AML-193 (cell line): ENCODE measurements around the gene MUC6.

Experiments used
- DNase-seq, 2 experiments: peaks; one replicate each; lab custom pipeline; 2025; lab: John Stamatoyannopoulos, UW

MUC6 gene, protein sequence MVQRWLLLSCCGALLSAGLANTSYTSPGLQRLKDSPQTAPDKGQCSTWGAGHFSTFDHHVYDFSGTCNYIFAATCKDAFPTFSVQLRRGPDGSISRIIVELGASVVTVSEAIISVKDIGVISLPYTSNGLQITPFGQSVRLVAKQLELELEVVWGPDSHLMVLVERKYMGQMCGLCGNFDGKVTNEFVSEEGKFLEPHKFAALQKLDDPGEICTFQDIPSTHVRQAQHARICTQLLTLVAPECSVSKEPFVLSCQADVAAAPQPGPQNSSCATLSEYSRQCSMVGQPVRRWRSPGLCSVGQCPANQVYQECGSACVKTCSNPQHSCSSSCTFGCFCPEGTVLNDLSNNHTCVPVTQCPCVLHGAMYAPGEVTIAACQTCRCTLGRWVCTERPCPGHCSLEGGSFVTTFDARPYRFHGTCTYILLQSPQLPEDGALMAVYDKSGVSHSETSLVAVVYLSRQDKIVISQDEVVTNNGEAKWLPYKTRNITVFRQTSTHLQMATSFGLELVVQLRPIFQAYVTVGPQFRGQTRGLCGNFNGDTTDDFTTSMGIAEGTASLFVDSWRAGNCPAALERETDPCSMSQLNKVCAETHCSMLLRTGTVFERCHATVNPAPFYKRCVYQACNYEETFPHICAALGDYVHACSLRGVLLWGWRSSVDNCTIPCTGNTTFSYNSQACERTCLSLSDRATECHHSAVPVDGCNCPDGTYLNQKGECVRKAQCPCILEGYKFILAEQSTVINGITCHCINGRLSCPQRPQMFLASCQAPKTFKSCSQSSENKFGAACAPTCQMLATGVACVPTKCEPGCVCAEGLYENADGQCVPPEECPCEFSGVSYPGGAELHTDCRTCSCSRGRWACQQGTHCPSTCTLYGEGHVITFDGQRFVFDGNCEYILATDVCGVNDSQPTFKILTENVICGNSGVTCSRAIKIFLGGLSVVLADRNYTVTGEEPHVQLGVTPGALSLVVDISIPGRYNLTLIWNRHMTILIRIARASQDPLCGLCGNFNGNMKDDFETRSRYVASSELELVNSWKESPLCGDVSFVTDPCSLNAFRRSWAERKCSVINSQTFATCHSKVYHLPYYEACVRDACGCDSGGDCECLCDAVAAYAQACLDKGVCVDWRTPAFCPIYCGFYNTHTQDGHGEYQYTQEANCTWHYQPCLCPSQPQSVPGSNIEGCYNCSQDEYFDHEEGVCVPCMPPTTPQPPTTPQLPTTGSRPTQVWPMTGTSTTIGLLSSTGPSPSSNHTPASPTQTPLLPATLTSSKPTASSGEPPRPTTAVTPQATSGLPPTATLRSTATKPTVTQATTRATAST (N-terminal part only)

DNA sequence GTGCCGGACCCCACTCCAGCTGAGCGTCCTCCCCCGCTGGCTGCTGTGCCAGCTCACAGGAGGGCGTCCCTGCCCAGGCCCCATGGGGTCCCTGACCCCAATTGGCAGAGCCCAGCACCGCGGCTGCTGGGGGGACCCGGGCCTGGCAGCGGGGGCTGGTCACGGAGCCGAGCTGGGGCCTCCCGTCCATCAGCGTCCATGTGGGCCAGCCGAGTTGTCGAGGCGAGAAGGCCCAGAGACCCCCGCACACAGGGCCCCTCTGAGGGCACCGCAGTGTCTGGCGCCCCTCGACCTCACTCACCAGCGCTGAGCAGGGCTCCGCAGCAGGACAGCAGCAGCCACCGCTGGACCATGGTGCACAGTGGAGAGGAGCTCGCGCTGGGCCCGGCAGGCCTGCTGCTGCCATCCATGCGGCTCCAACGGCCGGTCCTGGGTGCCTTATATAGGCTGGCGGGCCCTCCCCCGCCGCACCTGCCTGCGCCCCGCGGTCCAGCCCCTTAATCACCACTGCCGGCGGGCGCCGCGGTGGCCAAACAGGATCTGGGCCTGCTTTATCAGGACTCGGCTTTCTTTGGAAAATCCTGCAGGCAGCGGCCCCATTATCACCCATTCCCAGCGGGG, at the start of gene MUC6:
MUC6 (minus strand) TSS at position 416 of the 621 bp plus-strand sequence; CDS start at position 353, 63 bp downstream.
- DNase-seq: no peak

DNA sequence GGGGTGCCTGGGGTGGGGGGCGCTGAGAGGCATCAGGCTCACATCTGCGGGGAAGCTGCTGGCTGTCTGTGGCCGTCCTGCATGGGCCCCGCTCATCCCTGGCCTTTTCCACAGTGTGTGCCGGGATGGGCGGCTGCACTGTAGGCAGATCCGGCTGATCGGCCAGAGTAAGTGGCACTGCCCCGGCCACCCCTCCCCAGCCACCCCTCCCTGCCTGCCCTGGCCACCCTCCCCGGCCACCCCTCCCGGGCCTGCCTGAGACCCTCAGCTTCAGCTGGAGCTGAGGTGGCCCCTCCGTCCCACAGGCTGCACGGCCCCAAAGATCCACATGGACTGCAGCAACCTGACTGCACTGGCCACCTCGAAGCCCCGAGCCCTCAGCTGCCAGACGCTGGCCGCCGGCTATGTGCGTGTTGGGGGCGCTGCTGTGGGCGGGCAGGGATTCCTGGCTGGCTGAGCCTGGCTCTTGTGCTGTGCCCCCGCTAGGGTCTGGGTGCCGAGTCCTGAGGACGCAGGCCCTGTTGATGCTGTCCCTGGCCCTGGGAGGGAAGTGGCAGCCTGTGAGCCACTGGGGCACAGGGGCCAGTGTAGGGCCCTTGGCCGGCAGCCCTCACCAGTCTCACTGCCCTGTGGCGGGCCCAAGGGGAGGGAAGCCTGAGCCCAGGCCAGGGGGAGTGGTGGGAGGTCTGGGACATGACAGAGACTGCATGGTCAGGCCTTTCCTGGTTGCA, 49.1 kb upstream of the MUC6 start:
- no peak for DNase-seq

DNA sequence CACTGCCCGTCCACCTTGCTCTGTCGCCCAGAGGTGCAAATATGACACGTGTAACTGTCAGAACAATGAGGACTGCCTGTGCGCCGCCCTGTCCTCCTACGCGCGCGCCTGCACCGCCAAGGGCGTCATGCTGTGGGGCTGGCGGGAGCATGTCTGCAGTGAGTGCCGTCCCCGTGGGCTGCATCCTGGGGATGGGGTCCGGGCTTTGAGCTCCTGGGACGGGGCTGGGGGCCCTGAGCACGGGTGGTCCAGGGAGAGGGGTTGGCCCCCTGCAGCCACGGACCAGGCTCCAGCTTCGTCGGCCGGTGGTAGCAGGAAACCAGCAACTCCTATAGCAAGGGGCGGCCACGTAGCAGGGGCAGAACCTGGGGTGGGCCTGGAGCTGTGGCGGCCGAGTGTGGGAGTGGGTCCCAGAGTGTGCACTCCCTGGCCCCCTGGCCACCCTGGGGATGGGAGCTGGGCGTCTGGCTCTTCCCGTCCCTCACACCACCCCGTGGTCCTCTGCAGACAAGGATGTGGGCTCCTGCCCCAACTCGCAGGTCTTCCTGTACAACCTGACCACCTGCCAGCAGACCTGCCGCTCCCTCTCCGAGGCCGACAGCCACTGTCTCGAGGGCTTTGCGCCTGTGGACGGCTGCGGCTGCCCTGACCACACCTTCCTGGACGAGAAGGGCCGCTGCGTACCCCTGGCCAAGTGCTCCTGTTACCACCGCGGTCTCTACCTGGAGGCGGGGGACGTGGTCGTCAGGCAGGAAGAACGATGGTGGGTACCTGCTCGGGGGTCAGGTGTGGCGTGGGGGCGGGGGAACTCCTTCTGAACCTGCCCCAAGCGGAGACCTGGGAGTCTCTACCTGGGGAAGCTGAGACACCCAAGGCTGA, 48.3 kb upstream of the MUC6 start:
- DNase-seq: no peak

DNA sequence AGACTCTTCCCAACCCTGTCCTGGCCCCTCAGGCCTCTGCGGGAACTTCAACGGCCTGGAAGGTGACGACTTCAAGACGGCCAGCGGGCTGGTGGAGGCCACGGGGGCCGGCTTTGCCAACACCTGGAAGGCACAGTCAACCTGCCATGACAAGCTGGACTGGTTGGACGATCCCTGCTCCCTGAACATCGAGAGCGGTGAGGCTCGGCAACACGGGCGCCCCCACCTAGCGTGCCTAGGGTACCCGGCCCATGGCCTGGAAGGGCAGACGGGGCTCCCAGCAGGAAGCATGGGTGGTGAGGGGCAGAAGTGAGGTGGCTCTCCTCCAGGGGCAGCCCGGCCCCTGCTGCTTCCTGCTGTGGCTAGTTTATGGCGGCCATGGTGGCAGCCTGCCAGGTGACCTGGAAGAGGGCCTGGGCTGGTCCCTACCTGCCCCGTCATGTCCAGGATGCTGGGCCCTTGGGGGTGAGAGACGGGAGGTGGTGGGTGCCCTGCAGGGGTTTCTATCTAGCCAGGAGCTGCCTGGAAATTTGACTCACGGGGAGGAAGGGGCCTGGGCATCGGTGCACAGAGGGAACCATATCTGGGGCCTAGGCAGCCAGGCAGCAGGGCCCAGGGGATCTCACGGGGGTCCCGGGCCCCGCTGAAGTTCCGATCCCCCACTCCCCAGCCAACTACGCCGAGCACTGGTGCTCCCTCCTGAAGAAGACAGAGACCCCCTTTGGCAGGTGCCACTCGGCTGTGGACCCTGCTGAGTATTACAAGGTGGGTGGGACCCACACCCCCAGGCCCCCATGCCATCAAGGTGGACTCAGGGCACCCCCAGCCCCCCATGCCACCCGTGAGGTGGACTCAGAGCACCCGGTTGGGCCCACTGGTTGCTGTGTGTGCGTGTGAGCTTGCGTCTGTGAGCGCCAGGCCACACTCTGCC, 47.4 kb upstream of the MUC6 start:
- DNase-seq: no peak

DNA sequence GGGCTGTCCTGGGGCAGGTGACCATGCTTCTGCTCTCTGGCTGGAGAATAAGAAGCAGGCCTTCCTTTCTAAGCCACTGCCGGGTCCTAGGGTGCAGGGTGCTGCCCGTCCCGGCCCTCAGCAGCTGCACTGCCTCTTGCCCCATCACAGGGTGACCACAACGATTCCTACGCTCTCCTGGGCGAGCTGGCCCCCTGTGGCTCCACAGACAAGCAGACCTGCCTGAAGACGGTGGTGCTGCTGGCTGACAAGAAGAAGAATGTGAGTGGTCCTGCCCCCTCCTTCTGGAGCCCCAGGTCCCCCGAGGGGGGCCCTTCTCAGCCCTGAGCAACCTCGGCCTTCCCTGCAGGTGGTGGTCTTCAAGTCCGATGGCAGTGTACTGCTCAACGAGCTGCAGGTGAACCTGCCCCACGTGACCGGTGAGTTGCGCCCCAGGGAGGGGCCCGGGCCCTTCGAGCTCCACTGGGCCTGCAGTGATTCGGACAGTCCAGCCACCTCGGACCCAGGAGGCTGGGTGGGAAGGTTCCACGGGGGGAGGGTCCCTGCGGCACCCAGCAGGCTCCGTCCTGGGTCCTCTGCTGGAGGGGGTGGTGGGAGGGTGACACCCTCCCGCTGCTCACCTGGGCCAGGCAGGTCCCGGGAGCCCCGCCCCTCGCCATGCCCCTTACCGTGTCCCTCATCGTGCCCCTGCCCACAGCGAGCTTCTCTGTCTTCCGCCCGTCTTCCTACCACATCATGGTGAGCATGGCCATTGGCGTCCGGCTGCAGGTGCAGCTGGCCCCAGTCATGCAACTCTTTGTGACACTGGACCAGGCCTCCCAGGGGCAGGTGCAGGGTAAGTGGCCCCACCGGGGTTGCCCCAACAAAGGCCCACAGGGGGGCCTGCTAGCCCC, 46.5 kb upstream of the MUC6 start:
- DNase-seq: no peak

DNA sequence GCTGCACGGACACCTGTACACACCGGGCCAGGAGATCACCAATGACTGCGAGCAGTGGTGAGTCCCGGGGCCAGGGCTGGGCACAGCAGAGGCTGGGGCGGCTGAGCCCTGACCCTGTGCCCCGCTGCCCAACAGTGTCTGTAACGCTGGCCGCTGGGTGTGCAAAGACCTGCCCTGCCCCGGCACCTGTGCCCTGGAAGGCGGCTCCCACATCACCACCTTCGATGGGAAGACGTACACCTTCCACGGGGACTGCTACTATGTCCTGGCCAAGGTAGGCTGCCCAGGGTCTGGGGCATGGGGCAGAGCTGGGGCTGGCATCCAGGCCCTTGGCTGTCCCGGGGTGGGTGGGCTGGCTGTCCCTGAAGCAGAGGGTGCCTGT, 45.8 kb upstream of the MUC6 start:
- no peak for DNase-seq

DNA sequence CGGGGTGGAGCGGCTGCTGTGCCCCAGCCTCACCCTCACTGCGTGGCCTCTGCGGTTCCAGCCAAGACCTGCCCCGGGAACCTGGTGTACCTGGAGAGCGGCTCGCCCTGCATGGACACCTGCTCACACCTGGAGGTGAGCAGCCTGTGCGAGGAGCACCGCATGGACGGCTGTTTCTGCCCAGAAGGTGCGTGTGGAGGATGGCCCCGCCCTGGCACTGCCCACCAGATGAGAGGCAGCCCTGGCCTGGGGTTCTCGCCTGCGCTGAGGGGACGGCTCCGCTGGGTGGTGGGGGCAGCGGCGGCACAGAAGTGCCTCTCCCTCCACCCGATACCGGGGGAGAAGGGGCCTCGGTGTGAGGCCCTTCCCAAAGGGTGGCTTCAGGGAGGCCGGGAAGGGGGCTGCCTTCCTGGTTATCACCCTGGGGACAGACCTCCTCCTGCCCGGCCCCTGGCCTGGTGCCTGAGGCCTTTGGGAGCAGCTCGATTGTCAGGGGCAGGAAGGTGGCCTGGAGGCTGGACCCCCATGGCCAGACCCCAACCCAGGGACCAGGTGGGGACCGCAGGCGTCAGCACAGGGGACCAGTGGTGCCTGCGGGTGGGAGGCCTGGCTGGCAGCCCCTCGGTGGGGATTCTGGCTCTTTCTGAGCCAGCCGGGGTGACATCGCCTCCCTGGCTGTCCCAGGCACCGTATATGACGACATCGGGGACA, 45.2 kb upstream of the MUC6 start:
- no peak for DNase-seq

DNA sequence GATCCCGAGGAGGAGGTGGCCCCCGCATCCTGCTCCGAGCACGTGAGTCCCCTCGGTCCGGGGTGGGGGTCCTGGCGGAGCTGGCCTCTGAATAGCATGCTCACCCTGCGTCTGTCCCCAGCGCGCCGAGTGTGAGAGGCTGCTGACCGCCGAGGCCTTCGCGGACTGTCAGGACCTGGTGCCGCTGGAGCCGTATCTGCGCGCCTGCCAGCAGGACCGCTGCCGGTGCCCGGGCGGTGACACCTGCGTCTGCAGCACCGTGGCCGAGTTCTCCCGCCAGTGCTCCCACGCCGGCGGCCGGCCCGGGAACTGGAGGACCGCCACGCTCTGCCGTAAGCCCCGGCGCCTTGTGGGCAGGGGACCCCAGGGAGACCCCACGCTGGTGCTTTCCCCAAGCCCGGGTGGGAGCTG, 41.7 kb upstream of the MUC6 start:
- DNase-seq: no peak

DNA sequence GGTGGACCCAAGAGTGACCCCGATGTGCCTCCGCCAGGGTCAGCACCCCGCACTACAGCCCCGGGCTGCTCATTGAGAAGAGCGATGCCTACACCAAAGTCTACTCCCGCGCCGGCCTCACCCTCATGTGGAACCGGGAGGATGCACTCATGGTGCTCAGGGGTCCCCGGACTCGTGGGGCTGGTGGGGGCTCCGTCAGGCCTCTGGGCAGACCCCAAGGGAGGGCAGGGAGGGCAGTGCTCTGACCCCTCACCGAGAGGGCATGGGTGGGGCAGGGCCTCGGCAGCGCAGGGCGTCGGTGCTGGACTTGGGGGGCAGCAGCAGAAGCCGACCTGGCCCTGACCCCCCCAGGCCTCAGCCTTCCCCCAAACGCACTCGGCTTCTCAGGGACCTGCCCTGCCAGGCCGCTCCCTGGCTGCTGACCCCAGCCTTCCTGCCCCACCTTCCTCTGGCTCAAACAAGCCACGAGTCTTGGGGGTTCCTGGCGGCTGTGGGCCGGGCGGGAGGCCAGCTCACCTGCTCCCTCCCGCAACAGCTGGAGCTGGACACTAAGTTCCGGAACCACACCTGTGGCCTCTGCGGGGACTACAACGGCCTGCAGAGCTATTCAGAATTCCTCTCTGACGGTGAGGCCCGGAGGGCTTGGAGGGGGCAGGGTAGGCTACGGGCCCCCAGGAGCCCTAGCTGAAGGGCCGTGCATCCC, 41.0 kb upstream of the MUC6 start:
- DNase-seq: no peak

DNA sequence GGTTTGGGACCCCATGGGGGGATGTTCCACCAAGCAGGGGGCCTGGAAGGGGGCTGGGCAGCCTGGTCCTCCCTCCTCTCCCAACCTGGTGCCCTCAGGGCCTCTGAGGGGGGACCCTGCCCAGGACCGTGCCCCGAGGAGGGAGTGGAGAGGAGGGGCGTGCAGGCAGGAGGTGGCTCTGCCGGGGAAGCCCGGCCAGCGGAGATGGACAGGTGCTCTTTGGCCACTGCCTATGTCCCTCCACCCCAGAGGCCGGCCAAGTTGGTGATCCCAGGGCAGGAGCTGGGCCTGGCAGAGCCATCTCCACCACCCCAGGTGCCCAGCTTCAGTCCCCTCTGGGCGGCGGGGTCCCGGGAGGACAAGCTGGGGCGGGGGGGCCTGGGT, 40.5 kb upstream of the MUC6 start:
- DNase-seq: no peak

DNA sequence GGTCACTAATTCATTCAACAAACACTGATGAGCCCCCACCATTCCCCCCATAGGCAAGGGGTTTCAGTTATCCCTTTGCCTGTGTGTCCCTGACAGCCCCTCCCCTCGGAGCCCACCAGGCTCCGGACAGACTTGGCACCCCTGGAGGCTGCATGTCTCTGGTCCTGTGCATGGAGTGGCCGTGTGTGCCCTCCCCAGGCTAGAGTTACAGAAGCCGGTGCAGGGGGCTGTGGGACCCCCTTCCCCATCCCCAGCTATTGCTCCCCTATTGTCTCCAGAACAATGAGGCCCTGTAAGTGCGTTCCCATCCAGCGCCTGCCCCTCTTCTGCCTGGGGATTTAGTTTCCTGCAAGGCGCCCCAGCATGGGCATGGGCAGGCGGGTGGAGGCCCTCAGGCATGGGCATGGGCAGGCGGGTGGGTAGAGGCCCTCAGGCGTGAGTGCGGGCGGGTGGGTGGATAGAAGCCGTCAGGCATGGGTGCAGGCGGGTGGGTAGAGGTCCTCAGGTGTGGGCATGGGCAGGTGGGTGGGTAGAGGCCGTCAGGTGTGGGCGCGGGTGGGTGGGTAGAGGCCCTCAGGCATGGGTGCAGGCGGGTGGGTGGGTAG, 39.6 kb upstream of the MUC6 start:
- no peak for DNase-seq

DNA sequence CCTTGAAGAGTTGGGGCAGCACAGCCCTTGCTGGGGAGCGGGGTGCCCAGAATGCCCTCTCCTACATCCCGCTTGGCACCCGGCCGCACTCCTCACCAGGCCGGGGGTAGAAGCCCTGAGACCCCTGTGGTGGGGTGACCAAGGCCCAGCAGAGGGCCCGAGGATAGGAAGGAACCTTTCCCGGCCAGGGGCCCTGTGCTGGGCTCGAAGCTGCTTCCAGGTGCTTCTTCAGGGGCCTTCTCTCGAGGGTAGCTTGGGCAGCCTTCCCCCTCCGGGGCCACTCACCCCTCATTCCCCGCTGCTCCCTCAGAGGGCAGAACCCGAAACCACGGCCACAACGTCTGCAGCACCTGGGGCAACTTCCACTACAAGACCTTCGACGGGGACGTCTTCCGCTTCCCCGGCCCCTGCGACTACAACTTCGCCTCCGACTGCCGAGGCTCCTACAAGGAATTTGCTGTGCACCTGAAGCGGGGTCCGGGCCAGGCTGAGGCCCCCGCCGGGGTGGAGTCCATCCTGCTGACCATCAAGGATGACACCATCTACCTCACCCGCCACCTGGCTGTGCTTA, 38.9 kb upstream of the MUC6 start:
- no peak for DNase-seq

DNA sequence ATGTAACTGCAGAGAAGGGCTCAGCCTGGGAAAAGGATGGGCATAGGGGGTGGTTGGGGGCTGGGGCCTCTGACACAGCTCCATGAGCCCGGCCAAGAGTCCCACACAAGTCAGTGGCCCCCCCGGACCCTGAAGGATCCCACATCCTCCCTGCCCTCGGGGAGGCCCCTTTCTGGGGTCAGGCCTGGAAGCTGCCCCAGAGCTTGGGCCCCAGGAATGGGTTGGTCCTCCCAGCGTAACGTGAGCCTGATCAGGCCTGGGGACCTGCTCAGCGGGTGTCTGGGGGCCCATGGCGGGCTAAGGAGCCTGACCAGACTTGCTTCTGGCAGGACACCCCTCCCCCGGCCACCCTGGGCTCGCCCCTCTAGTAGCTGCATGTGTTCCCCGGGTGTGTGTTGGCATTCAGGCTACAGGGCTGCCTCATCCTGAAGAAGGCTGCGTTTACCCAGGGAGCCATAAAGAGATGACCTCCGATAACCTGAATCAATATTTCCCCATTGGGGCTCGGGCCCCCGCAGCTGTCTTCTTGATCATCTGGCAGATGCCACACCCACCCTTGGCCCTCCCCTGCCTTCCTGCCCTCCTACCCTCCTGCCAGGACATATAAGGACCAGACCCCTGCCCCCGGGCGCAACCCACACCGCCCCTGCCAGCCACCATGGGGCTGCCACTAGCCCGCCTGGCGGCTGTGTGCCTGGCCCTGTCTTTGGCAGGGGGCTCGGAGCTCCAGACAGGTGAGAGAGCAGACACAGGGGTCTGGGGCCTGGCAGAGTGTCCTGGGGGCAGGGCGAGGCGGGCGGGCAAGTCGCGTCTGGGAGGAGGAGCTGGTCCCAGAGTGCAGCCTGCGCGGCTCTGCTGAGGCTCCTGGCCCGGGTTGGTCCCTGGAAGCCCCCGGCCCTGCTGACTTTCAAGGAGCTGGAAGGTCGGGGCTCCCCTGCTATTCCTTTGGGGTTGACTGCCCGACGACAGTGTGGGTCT, 38.0 kb upstream of the MUC6 start, which contains the start of gene MUC2:
MUC2 (plus strand) TSS at position 631 of the 978 bp plus-strand sequence.
- DNase-seq: no peak

DNA sequence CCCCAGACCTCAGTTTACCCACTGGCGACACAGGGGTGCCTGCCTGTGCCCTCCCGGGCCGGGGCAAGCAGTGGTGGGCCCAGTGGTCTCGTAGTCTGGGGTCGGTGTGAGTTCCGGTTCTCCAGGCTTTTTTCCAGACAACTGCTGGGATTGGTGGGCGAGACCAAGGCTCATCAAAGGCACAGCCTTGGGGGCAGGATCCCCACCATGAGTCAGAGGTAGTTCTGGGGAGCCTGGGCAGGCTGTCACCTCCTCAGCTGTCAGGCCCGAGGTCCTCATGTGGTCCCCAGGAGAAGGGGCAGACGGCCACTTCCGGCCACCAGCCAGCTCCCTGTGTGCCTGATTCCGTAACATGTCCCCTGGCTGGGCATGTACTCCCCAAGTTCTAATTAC, 37.3 kb upstream of the MUC6 start:
- no peak for DNase-seq
